OCI-LY7 (cell line): ENCODE measurements around the gene IL17RA.

Experiments used
- CTCF ChIP-seq: fragments of 200-600 bp; sonication (generic); conservative IDR thresholded peaks from 2 replicates; pipeline ENCODE4 v1.5.1; 2014; ENCODE audit warnings: mild to moderate bottlenecking, antibody characterized with exemption, low read length, moderate library complexity, mixed read lengths
- EZH2phosphoT487 ChIP-seq: fragments of 200-600 bp; sonication (generic); IDR thresholded peaks from 2 replicates; pipeline ENCODE4 v1.6.1; 2018; ENCODE audit warnings: low read depth, borderline replicate concordance, mild to moderate bottlenecking, mixed run types, antibody characterized with exemption, low read length, moderate library complexity, mixed read lengths

GRCh38 chr22:17085277-17086181 is 729 bp downstream of the IL17RA start:
- TF ChIP-seq CTCF (no peak), EZH2phosphoT487 (no peak)
